Measurements from ENCODE around the gene PPP2R3C. TPM values are rescaled to one million over a fixed set of nuclear protein-coding genes. Genes with fewer than 3 reads are reported as not detected.
"Not testable (repeated sequence)": the region's sequence is repeated elsewhere in the genome, so short reads cannot be mapped to it uniquely, and the experiment has no call there.

PPP2R3C gene
- total and polyA plus RNA-seq, 9 donors, result 16.8 to 39.7 (median 26.8) TPM

GRCh38 chr14:35155962-35156361 lies 34.2 kb upstream of the PPP2R3C start:
- no peak overlapping the region for H3K4me3 ChIP-seq
- no peak overlapping the region for H3K27ac ChIP-seq
- no peaks in the 10 kb centered on the region for H3K36me3 ChIP-seq
- WGBS, 3 donors, result 17 to 22% (median 19%) methylated on average over 1 of the region's 1 CpG
- no peaks in the 10 kb centered on the region for H3K4me1 ChIP-seq (ENCODE audit: insufficient read depth)
- intact Hi-C loops (cut with DNase I), result loop anchor here in 1 of 4 donors (10.0 kb wide), 1 partner anchor 49 kb away; no protein-coding TSS in a partner anchor
- H3K27me3 ChIP-seq, result no peaks in the 10 kb centered on the region
- H3K9me3 ChIP-seq, result no peaks in the 10 kb centered on the region
- TF ChIP-seq POLR2A (IDR thresholded peaks at IDR 0.05) (no peak), EP300 (IDR thresholded peaks at IDR 0.05) (no peak), CTCF (IDR thresholded peaks at IDR 0.05) (no peak)
- DNase-seq, result no peak

- intact Hi-C loops (cut with DNase I), result loop anchor here in 1 of 4 donors (10.0 kb wide), 1 partner anchor 51 kb away; no protein-coding TSS in a partner anchor
- Histone ChIP-seq H3K27ac (no peak overlapping the region), H3K36me3 (no peaks in the 10 kb centered on the region), H3K4me1 (ENCODE audit: insufficient read depth) (no peaks in the 10 kb centered on the region), H3K27me3 (no peaks in the 10 kb centered on the region), H3K4me3 (no peak overlapping the region), H3K9me3 (no peaks in the 10 kb centered on the region)
- no peak for TF ChIP-seq POLR2A (IDR thresholded peaks at IDR 0.05)
- no peak for TF ChIP-seq CTCF (IDR thresholded peaks at IDR 0.05)
- TF ChIP-seq EP300 (IDR thresholded peaks at IDR 0.05), result no peak
- no peak for DNase-seq
- 83 to 87% (median 85%) methylated on average over 2 of the region's 2 CpGs for WGBS, 3 donors
Observed at GRCh38 chr14:35154016-35154415, 32.2 kb upstream of the PPP2R3C start.

DNA sequence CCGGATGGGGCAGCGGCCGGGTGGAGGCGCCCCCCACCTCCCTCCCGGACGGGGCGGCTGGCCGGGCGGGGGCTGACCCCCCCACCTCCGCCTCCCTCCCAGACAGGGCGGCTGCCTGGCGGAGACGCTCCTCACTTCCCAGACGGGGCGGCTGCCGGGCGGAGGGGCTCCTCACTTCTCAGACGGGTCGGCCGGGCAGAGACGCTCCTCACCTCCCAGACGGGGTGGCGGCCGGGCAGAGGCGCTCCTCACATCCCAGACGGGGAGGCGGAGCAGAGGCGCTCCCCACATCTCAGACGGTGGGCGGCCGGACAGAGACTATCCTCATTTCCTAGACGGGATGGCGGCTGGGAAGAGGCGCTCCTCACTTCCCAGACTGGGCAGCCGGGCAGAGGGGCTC lies 30.7 kb upstream of the PPP2R3C start:
- H3K4me3 ChIP-seq; H3K9me3 ChIP-seq; H3K27me3 ChIP-seq; DNase-seq; H3K36me3 ChIP-seq; H3K4me1 ChIP-seq (ENCODE audit: insufficient read depth); H3K27ac ChIP-seq: not testable (repeated sequence)
- intact Hi-C loops (cut with DNase I), result loop anchor here in 1 of 4 donors (10.0 kb wide), 1 partner anchor 52 kb away; no protein-coding TSS in a partner anchor
- WGBS, 3 donors, result 97 to 99% (median 97%) methylated on average over 20 to 35 of the region's 35 CpGs

- no peaks in the 10 kb centered on the region for H3K9me3 ChIP-seq
- no peak overlapping the region for H3K4me3 ChIP-seq
- no peaks in the 10 kb centered on the region for H3K4me1 ChIP-seq (ENCODE audit: insufficient read depth)
- H3K27me3 ChIP-seq, result no peaks in the 10 kb centered on the region
- intact Hi-C loops (cut with DNase I), result loop anchor here in 2 of 4 donors (10.0 kb wide), 1 partner anchor 66 kb away; no protein-coding TSS in a partner anchor
- no peak overlapping the region for H3K27ac ChIP-seq
- WGBS, 3 donors, result 89 to 94% (median 93%) methylated on average over 4 of the region's 4 CpGs
- no peak for DNase-seq
- TF ChIP-seq CTCF (IDR thresholded peaks at IDR 0.05), result no peak
- no peaks in the 10 kb centered on the region for H3K36me3 ChIP-seq
Observed at GRCh38 chr14:35149239-35149638, 27.4 kb upstream of the PPP2R3C start.

DNA sequence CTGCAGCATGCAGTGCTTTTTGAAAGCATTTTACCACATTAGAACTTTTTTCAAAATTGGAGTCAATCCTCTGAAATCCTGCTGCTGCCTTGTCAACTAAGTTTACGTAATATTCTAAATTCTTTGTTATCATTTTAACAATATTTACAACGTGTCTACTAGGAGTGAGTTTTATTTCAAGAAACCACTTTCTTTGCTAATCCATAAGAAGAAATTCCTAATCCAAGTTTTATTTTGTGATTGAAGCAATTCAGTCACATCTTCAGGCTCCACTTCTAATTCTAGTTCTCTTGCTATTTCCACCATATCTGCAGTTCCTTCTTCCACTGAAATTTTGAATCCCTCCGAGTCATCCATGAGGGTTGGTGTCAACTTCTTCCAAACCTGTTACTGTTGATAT lies 25.9 kb upstream of the PPP2R3C start:
- Histone ChIP-seq H3K4me3 (no peak overlapping the region), H3K4me1 (ENCODE audit: insufficient read depth) (no peaks in the 10 kb centered on the region), H3K9me3 (no peaks in the 10 kb centered on the region), H3K36me3 (no peaks in the 10 kb centered on the region), H3K27ac (no peak overlapping the region), H3K27me3 (no peaks in the 10 kb centered on the region)
- no peak for TF ChIP-seq POLR2A (IDR thresholded peaks at IDR 0.05)
- no peak for TF ChIP-seq EP300 (IDR thresholded peaks at IDR 0.05)
- TF ChIP-seq CTCF (IDR thresholded peaks at IDR 0.05), result no peak
- intact Hi-C loops (cut with DNase I), result loop anchor here in 2 of 4 donors (10.0 kb wide), 1 partner anchor 67 kb away; no protein-coding TSS in a partner anchor
- DNase-seq, result no peak
- 69 to 89% (median 73%) methylated on average over 3 of the region's 3 CpGs for WGBS, 3 donors
